ENCODE data around the gene OCA2. TPM values are rescaled to one million over a fixed set of nuclear protein-coding genes. Genes with fewer than 3 reads are reported as not detected.

The OCA2 gene
- total and polyA plus RNA-seq, 2 of the 13 experiments (the other 11 are each of a cell fraction or from before 2014, with no cell fraction given) = 0.02 to 0.05 TPM

- Histone ChIP-seq H3K79me2 (ENCODE audit: insufficient read depth, low read length) (no peaks in the 10 kb centered on the region), H4K20me1 (ENCODE audit: insufficient read depth, low read length) (no peaks in the 10 kb centered on the region), H3K4me2 (ENCODE audit: low read depth, low read length) (no peak overlapping the region), H3K4me3 (replicated peaks in 1 of 3; ENCODE audit: insufficient read depth in 1 of 3, low read depth in 2 of 3, low read length in 3 of 3) (no peak overlapping the region), H3K4me1 (ENCODE audit: insufficient read depth, low read length) (no peaks in the 10 kb centered on the region), H3K27ac (ENCODE audit: extremely low read length, insufficient read depth, low read length) (no peak overlapping the region), H2AFZ (ENCODE audit: low read length) (no peak overlapping the region), H3K9ac (ENCODE audit: insufficient read depth, low read depth, low read length) (no peak overlapping the region), H3K36me3 (replicated peaks in 1 of 2; ENCODE audit: control insufficient read depth in 1 of 2, insufficient read depth in 2 of 2, low read length in 2 of 2) (no peaks in the 10 kb centered on the region), H3K9me3 (ENCODE audit: low read length) (no peaks in the 10 kb centered on the region), H3K27me3 (ENCODE audit: control insufficient read depth in 1 of 2, insufficient read depth in 2 of 2, low read length in 2 of 2) (no peaks in the 10 kb centered on the region; a peak in 3 of 5 replicates)
- intact Hi-C loops (cut with micrococcal nuclease; ENCODE audit: unreplicated experiment) (no loop called here), in situ Hi-C loops (cut with HindIII; ENCODE audit: extremely low pct_ligation_motif_present, low pct_unique_long_range_greater_than_20kb) (no loop called here)
- FAIRE-seq (no peak), ATAC-seq (no peak), DNase-seq (ENCODE audit: low spot score) (no peak)
- TF ChIP-seq SP2 (CRISPR knock-in tag; IDR thresholded peaks at IDR 0.05) = no peak
- TF ChIP-seq FOXC1 (CRISPR knock-in tag; IDR thresholded peaks at IDR 0.05; ENCODE audit: borderline replicate concordance) = no peak
- TF ChIP-seq KMT2A (CRISPR knock-in tag; IDR thresholded peaks at IDR 0.05) = no peak
- no peak for TF ChIP-seq TAF15 (IDR thresholded peaks at IDR 0.05; ENCODE audit: low read depth, low read length, poor library complexity, severe bottlenecking)
- TF ChIP-seq GRHL1 (CRISPR knock-in tag; conservative IDR thresholded peaks at IDR 0.05) = no peak
- TF ChIP-seq PLRG1 (conservative IDR thresholded peaks at IDR 0.05) = no peak
- TF ChIP-seq SP1 (IDR thresholded peaks at IDR 0.05) = no peak
- TF ChIP-seq SP1 (CRISPR knock-in tag; IDR thresholded peaks at IDR 0.05) = no peak
- no peak for TF ChIP-seq ZNF737 (CRISPR knock-in tag; IDR thresholded peaks at IDR 0.05; ENCODE audit: borderline replicate concordance)
- TF ChIP-seq PCBP1 (IDR thresholded peaks at IDR 0.05; ENCODE audit: borderline replicate concordance, low read depth, low read length) = no peak
- no peak for TF ChIP-seq CEBPG (CRISPR knock-in tag; IDR thresholded peaks at IDR 0.05)
- TF ChIP-seq FOXK2 (IDR thresholded peaks at IDR 0.05) = no peak
- 26% methylated on average over 13 of the region's 17 CpGs for WGBS (ENCODE audit: low lambda C conversion rate)
- POLR2A ChIA-PET = no interaction called here
- no TSS peak for BruUV-seq (replicated peaks)
- CTCF ChIA-PET (ENCODE audit: low intra/inter-chr PET ratio, low total read pairs) = no interaction called here
These were observed 247.9 kb downstream of the OCA2 start for GRCh38 chr15:27850981-27851857.

All from HepG2 (cell line).